Measurements from ENCODE around the gene ZNF605. TPM values are rescaled to one million over a fixed set of nuclear protein-coding genes. Genes with fewer than 3 reads are reported as not detected.
"Not testable (repeated sequence)": the region's sequence is repeated elsewhere in the genome, so short reads cannot be mapped to it uniquely, and the experiment has no call there.

Gene ZNF605
- total and polyA plus RNA-seq, 2 donors (not counting 3 experiments of a cell fraction or from before 2014, with no cell fraction given): 2.4 to 11.3 TPM

- CTCF ChIA-PET: no interaction called here
- Histone ChIP-seq H3K4me1 (ENCODE audit: control insufficient read depth, extremely low read depth, insufficient read depth, low read length) (no peaks in the 10 kb centered on the region), H3K79me2 (ENCODE audit: control insufficient read depth, insufficient read depth, low read length) (no peaks in the 10 kb centered on the region), H3K4me3 (replicated peaks in 1 of 3; ENCODE audit: insufficient read depth in 1 of 3, low read depth in 1 of 3, low read length in 3 of 3) (no peak overlapping the region), H3K9ac (replicated peaks; ENCODE audit: extremely low read depth, insufficient read depth, low read length) (no peak overlapping the region), H4K20me1 (replicated peaks; ENCODE audit: control insufficient read depth, extremely low read depth, insufficient read depth, low read length) (no peaks in the 10 kb centered on the region), H3K27me3 (ENCODE audit: control insufficient read depth in 2 of 2, insufficient read depth in 2 of 2, low read length in 2 of 2) (no peaks in the 10 kb centered on the region), H3K9me1 (replicated peaks; ENCODE audit: control insufficient read depth, extremely low read depth, insufficient read depth, low read length) (no peaks in the 10 kb centered on the region), H3K9me3 (replicated peaks; ENCODE audit: control insufficient read depth, insufficient read depth, low read length) (peaks cover 9% of the 10 kb centered on the region), H3K27ac (ENCODE audit: insufficient read depth, low read depth, low read length) (no peak overlapping the region), H2AFZ (ENCODE audit: low read depth, low read length) (no peak overlapping the region), H3K36me3 (ENCODE audit: control insufficient read depth in 2 of 2, extremely low read depth in 1 of 2, insufficient read depth in 2 of 2, low read length in 2 of 2) (peaks cover 7 to 26% of the 10 kb centered on the region in 2 experiments), H3K4me2 (ENCODE audit: insufficient read depth, low read length) (no peak overlapping the region)
- FAIRE-seq (no peak), DNase-seq (ENCODE audit: low read depth, low spot score) (no peak)
- intact Hi-C loops (cut with micrococcal nuclease): no loop called here
- TF ChIP-seq CTCF (IDR thresholded peaks at IDR 0.05; ENCODE audit: extremely low read depth in 1 of 2, insufficient read depth in 1 of 2, low read depth in 1 of 2, low read length in 2 of 2) (no peak), FOS (IDR thresholded peaks at IDR 0.05; ENCODE audit: borderline replicate concordance, insufficient read depth, low read length) (no peak), MAX (IDR thresholded peaks at IDR 0.05; ENCODE audit: insufficient read depth, insufficient read length) (no peak), POLR2A (IDR thresholded peaks at IDR 0.05; ENCODE audit: low read depth, low read length) (no peak)
- dilution Hi-C loops (cut with MboI; ENCODE audit: extremely low pct_ligation_motif_present, low sequenced_read_pairs): no loop called here
- POLR2A ChIA-PET: no interaction called here
- BruUV-seq (replicated peaks): no TSS peak
These were observed 15.9 kb downstream of the ZNF605 start for GRCh38 chr12:132940071-132940719.

- H3K79me2 ChIP-seq (ENCODE audit: control insufficient read depth, insufficient read depth, low read length); FAIRE-seq; H3K9me1 ChIP-seq (replicated peaks; ENCODE audit: control insufficient read depth, extremely low read depth, insufficient read depth, low read length); intact Hi-C loops (cut with micrococcal nuclease); H4K20me1 ChIP-seq (replicated peaks; ENCODE audit: control insufficient read depth, extremely low read depth, insufficient read depth, low read length); H3K9ac ChIP-seq (replicated peaks; ENCODE audit: extremely low read depth, insufficient read depth, low read length); BruUV-seq (replicated peaks); H3K4me1 ChIP-seq (ENCODE audit: control insufficient read depth, extremely low read depth, insufficient read depth, low read length); H3K9me3 ChIP-seq (replicated peaks; ENCODE audit: control insufficient read depth, insufficient read depth, low read length); H3K27me3 ChIP-seq (ENCODE audit: control insufficient read depth in 2 of 2, insufficient read depth in 2 of 2, low read length in 2 of 2); H3K4me3 ChIP-seq (replicated peaks in 1 of 3; ENCODE audit: insufficient read depth in 1 of 3, low read depth in 1 of 3, low read length in 3 of 3); dilution Hi-C loops (cut with MboI; ENCODE audit: extremely low pct_ligation_motif_present, low sequenced_read_pairs); H3K4me2 ChIP-seq (ENCODE audit: insufficient read depth, low read length); CTCF ChIA-PET; H3K27ac ChIP-seq (ENCODE audit: insufficient read depth, low read depth, low read length); H2AFZ ChIP-seq (ENCODE audit: low read depth, low read length); POLR2A ChIA-PET; DNase-seq (ENCODE audit: low read depth, low spot score): not testable (repeated sequence)
- peaks cover 7 to 22% of the 10 kb centered on the region in 2 experiments for H3K36me3 ChIP-seq (ENCODE audit: control insufficient read depth in 2 of 2, extremely low read depth in 1 of 2, insufficient read depth in 2 of 2, low read length in 2 of 2)
These were observed 17.3 kb downstream of the ZNF605 start for GRCh38 chr12:132938807-132939206.
